Lung microvascular endothelial cell (primary cell): Measurements from ENCODE around the gene EPN2. TPM values are rescaled to one million over a fixed set of nuclear protein-coding genes. Genes with fewer than 3 reads are reported as not detected.
"Not testable (repeated sequence)": the region's sequence is repeated elsewhere in the genome, so short reads cannot be mapped to it uniquely, and the experiment has no call there.

Experiments used
- DNase-seq, 2 donors: peaks; one replicate each; pipeline versions ENCODE4 v3.0.0 to v3.0.0-alpha.2; 2010; ENCODE audit warnings: low read depth in 2 of 2
- total RNA-seq: library from RNA; depleted of rRNA; stranded (reverse); fragments of >200 nt; gene quantifications from 2 replicates; pipeline ENCODE4 v1.2.1, GENCODE V29; 2014

The EPN2 gene
- total RNA-seq, result 13.1 and 20.6 TPM in 2 replicates

- DNase-seq, result peak; percentile 67 to 80
Measured at GRCh38 chr17:19237139-19237388, at the start of gene EPN2. TSS of gene EPN2 (plus strand) at chr17:19237366. CDS start at chr17:19283120, 45,754 bp downstream.

GRCh38 chr17:19187883-19188869 lies 49.0 kb upstream of the EPN2 start:
- not testable (repeated sequence) for DNase-seq

- DNase-seq, result not testable (repeated sequence)
Measured at GRCh38 chr17:19188870-19189708, 48.1 kb upstream of the EPN2 start.

- DNase-seq, result not testable (repeated sequence)
Measured at GRCh38 chr17:19189781-19190405, 47.3 kb upstream of the EPN2 start.

- not testable (repeated sequence) for DNase-seq
Measured at GRCh38 chr17:19196382-19197204, 40.6 kb upstream of the EPN2 start.

GRCh38 chr17:19202448-19202847 lies 34.7 kb upstream of the EPN2 start:
- not testable (repeated sequence) for DNase-seq

- DNase-seq, result not testable (repeated sequence)
Measured at GRCh38 chr17:19203429-19203828, 33.7 kb upstream of the EPN2 start.

- DNase-seq, result not testable (repeated sequence)
Measured at GRCh38 chr17:19215074-19215860, 21.9 kb upstream of the EPN2 start.

GRCh38 chr17:19216148-19216926 lies 20.8 kb upstream of the EPN2 start:
- not testable (repeated sequence) for DNase-seq

- DNase-seq, result not testable (repeated sequence)
Measured at GRCh38 chr17:19218914-19219313, 18.3 kb upstream of the EPN2 start.

GRCh38 chr17:19219384-19219783 lies 17.8 kb upstream of the EPN2 start:
- DNase-seq, result not testable (repeated sequence)

- not testable (repeated sequence) for DNase-seq
Measured at GRCh38 chr17:19220195-19220594, 17.0 kb upstream of the EPN2 start.

GRCh38 chr17:19226610-19227588 lies 10.3 kb upstream of the EPN2 start:
- not testable (repeated sequence) for DNase-seq

- DNase-seq, result peak in 1 of 2 donors; percentile 31
Measured at GRCh38 chr17:19234676-19235075, 2.5 kb upstream of the EPN2 start.

GRCh38 chr17:19236351-19237138 lies 621 bp upstream of the EPN2 start:
- not testable (repeated sequence) for DNase-seq

- DNase-seq, result peak in 1 of 2 donors; percentile 27
Measured at GRCh38 chr17:19237389-19238166, 412 bp downstream of the EPN2 start.
